HG02938 (cell line): ENCODE data around the gene PACRG.
"Not testable (repeated sequence)": the region's sequence is repeated elsewhere in the genome, so short reads cannot be mapped to it uniquely, and the experiment has no call there.

Experiments used
- ATAC-seq: cut with Tn5 transposase; IDR thresholded peaks from one replicate; pipeline ENCODE4 v1.9.1; 2021; ENCODE audit warnings: mild to moderate bottlenecking, moderate library complexity; ENCODE audit not compliant: unreplicated experiment

The PACRG gene

GRCh38 chr6:162727322-162728182 lies at the start of gene PACRG, which contains the start of gene PRKN:
PACRG (plus strand) TSS chr6:162727974.
PRKN (minus strand) TSS chr6:162727766.
- peak; percentile 98 for ATAC-seq

DNA sequence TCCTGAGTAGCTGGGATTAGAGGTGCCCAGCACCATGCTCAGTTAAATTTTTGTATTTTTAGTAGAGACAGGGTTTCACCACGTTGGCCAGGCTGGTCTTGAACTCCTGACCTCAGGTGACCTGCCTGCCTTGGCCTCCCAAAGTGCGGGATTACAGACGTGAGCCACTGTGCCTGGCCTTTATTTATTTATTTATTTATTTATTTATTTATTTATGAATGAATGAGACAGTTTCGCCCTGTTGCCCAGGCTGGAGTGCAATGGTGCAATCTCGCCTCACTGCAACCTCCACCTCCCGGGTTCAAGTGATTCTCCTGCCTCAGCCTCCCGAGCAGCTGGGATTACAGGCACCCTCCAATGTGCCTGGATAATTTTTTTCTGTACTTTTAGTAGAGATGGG lies 48.9 kb upstream of the PACRG start:
- ATAC-seq: not testable (repeated sequence)

- no peak for ATAC-seq
Measured at GRCh38 chr6:162679681-162680080, 48.1 kb upstream of the PACRG start.

- ATAC-seq: no peak
Measured at GRCh38 chr6:162680367-162680766, 47.4 kb upstream of the PACRG start.

DNA sequence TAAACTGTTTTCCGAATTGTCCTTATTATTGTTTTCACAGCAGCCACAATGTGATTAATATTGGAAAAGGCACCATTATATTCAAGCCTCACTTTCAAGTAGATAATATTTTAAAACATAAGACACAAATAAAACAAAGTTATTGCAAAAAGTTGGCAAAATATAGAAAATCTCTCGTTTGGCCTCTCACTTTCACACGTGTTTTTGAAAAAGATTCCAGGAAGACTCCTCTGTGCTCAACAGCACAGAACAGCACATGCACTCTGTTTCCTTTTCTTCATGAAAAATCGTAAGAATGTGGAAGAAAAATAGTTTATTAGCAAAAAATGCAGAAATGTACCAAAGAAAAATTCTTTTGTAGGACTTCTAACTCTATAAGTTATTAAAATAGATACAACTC lies 46.9 kb upstream of the PACRG start:
- no peak for ATAC-seq

DNA sequence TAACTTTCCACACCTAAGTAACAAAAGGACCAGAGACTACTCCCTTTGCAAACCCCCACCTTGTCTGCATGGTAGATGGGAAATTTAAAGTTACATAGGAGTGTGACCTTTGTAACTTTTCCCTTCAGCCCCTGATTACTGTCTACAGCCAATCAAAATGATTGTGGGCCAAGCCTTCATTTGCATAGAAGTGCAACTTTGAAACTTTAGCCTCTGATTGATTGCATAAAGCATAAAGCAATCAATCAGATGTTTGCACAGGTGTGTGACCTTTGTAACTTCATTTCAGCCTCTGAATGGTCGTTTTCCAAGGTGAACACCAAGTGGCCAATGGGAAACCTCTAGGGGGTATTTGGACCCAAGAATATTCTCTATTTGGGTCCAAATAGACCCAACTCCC lies 46.3 kb upstream of the PACRG start:
- no peak for ATAC-seq

DNA sequence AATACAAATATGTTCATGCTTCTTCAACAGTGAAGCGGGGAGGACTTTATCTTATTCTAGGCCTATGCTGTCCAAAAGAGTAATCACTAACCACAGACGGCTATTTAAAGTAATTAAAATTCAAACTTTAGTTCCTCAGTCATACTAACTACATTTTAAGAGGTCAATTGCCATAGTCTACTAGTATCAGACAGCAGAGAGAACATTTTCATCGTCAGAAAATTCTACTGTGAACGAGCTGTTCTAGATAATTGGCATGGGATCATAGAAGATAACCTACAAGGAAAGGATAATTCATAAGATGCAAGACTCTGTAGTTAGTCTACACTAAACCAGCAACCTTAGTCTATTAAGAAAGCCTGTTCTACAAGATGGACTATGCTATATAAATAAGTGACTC lies 44.6 kb upstream of the PACRG start:
- no peak for ATAC-seq

GRCh38 chr6:162684052-162684451 lies 43.7 kb upstream of the PACRG start:
- no peak for ATAC-seq

DNA sequence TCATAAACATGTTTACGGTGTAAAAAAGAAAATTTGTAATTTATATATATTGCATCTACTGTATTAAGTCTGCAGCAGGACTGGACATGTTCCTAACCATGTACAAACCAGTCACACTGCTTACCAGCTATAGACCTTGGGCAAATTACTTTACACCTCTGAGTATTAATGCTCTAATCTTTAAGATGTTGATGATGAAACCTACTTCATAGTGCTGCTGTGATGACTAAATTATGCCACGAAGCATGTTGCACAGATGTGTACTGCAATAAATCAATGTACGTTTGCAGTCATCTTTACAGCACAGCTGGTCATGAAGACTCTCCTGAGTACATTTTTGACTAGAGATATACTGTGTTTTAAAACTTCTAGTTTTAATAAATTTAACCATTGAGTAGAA lies 42.8 kb upstream of the PACRG start:
- ATAC-seq: no peak

DNA sequence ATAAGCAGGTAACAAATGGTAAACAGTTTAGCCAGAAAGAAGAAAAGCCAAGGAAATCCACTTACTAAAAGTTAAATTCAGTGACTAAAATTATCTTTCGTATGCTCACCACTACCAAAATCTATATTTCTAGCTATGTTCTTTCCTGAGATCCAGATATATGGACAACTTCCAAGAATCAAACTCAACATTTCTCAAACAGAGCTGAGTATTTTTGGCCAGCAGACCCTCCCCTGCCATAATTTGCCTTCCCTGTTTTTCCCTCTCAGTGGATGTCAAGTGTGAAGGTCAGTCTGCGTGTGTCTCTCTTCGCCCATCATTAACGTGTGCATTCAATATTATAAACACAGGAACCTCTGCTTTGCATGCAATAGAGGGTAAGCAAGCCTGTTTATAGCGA lies 42.2 kb upstream of the PACRG start:
- ATAC-seq: no peak

DNA sequence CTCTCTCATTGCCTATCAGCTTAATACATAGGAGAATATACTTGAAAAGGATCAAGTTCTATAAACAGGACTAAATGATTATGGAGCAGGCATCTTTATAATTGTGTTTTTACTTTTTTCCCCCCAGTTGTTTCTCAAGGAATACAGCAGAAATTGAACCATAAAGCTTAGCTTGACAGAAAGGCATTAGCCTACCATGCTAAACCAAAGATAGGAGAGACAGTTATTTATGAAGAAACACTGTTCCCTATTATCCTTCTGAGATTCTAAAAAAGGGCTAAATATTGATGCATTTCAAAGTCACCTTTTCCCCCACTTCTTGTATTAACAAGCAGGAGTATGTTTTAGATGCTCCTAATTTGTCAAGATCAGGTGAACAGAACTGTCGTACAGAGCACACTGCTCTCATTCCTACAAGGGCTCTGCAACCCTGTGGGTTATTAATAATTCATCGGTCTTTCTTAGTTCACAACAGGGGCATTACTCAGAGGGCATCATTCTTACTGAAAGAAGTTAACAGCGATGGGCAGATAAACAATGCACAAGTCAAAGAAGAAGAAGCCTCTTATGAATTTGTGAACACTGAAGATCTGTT lies 38.9 kb upstream of the PACRG start:
- no peak for ATAC-seq

DNA sequence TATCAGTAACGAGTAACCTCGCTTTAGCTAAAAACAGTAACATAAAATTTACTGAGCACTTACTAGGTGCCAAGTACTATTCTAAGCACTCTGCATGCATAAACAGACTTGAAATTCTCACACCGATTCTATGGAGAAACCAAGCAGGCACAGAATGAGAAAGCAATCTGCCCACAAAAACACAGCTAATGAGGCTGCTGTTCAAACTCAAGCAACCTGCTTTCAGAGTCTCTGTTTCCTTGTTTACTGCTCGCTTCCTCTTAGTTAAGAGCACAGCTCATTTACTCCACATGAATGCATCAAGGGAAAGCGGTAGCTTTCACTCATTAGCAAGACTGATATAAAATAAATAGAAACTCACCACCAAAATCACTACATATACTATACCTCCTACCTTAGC lies 37.6 kb upstream of the PACRG start:
- no peak for ATAC-seq

- no peak for ATAC-seq
Measured at GRCh38 chr6:162697872-162698403, 29.8 kb upstream of the PACRG start.

GRCh38 chr6:162698440-162698839 lies 29.3 kb upstream of the PACRG start:
- no peak for ATAC-seq

DNA sequence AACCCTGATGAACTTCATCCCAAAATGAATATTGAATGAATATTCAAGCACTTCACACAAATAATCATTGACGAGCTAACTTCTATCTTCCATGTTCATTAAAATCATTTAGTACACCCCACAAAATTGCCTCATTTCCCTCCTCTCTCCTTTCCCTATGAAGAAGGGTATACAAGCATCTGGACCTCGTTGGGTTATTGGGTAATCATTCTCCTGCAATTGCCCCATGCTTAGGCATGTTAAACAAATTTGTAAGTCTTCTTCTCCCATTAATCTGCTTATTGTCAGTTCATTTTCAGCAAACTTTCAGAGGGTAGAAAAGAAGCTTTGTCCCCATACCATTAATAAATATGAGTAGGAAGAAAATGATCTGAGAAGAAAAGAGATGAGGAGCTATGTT lies 27.8 kb upstream of the PACRG start:
- ATAC-seq: no peak

GRCh38 chr6:162700966-162701365 lies 26.8 kb upstream of the PACRG start:
- ATAC-seq: no peak

GRCh38 chr6:162701551-162701950 lies 26.2 kb upstream of the PACRG start:
- no peak for ATAC-seq

DNA sequence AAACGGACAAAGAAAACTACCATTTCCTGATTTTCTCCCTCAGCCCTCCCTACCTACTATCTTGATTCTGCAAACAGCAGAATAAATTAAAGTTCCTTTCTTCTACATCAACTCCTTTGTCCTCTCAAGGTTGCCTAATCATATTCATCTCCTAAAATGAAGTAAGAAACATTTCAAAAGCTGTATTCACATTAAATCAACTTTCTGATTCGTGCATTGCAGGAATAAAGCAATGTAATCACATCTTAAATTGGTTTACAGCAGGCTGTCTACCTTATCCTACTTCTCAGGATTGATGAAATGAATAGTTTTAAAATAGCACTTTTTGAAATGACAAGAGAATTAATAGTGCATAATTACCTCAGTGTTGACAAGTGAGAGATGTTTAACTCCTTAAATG lies 25.3 kb upstream of the PACRG start:
- ATAC-seq: no peak

- no peak for ATAC-seq
Measured at GRCh38 chr6:162704001-162704400, 23.8 kb upstream of the PACRG start.

GRCh38 chr6:162705736-162706135 lies 22.0 kb upstream of the PACRG start:
- no peak for ATAC-seq

- no peak for ATAC-seq
Measured at GRCh38 chr6:162706232-162706631, 21.5 kb upstream of the PACRG start.

DNA sequence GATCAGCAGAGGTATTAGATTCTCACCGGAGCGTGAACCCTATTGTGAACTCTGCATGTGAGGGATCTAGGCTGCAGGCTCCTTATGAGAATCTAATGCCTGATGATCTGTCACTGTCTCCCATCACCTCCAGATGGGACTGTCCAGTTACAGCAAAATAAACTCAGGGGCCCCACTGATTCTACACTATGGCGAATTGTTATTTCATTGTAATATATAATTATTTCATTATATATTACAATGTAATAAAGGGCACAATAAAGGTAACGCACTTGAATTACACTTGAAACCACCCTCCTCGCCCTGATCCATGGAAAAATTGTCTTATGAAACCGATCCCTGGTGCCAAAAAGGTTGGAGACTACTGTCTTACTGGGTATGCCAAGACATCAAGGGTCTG lies 18.8 kb upstream of the PACRG start:
- ATAC-seq: no peak
